IMR-90 (cell line): ENCODE data around the gene STAT5B. TPM values are rescaled to one million over a fixed set of nuclear protein-coding genes. Genes with fewer than 3 reads are reported as not detected.
A peak's percentile ranks its signal among the peaks of the same experiment; 100 is the strongest.

Source experiments
- ATAC-seq: fragments of 200-7000 bp; cut with Tn5 transposase; 2 replicates; pipeline ENCODE4 v1.9.1; 2020; ENCODE audit warnings: low read depth, mild to moderate bottlenecking, moderate library complexity
- BruUV-seq: library from RNA; stranded (reverse); fragments of 400-500 nt; replicated peaks from 2 replicates; lab custom pipeline; 2021; lab: Mats Ljungman, UMichigan
- CTCF ChIA-PET: fragments of 300-600 bp; formaldehyde crosslinking; extraction: SDS; loops from one replicate; lab custom pipeline; 2021; ENCODE audit warnings: antibody characterized with exemption; lab: Yijun Ruan, JAX
- POLR2A ChIA-PET: fragments of 300-600 bp; sonication (Branson Sonifier 250); formaldehyde crosslinking; loops from one replicate; lab custom pipeline; 2022; ENCODE audit warnings: antibody characterized with exemption; ENCODE audit not compliant: unreplicated experiment; lab: Charles Lee
- DNase-seq: peaks from one replicate; pipeline ENCODE4 v3.0.0; 2013
- H2AFZ ChIP-seq: replicated peaks from 2 replicates; pipeline ENCODE3; 2013; ENCODE audit warnings: low read length, mild to moderate bottlenecking; ENCODE audit not compliant: poor library complexity
- H2AK5ac ChIP-seq: 2 replicates; pipeline ENCODE4 v1.6.1; 2013; ENCODE audit warnings: low read depth, low read length, inconsistent platforms
- H2AK9ac ChIP-seq: replicated peaks from 2 replicates; pipeline ENCODE3; 2013; ENCODE audit warnings: mild to moderate bottlenecking, low read depth, low read length, moderate library complexity; ENCODE audit not compliant: poor library complexity
- H2BK120ac ChIP-seq: 2 replicates; pipeline ENCODE4 v1.6.1; 2013; ENCODE audit warnings: low read depth, low read length, inconsistent platforms
- H2BK15ac ChIP-seq: 3 replicates; pipeline ENCODE4 v1.6.1; 2013; ENCODE audit warnings: low read depth, low read length, inconsistent platforms
- H2BK20ac ChIP-seq: 2 replicates; pipeline ENCODE4 v1.6.1; 2013; ENCODE audit warnings: low read depth, mild to moderate bottlenecking, inconsistent platforms, low read length, moderate library complexity
- H2BK5ac ChIP-seq: 2 replicates; pipeline ENCODE4 v1.6.1; 2013; ENCODE audit warnings: mild to moderate bottlenecking, low read depth, low read length, inconsistent platforms; ENCODE audit not compliant: poor library complexity, severe bottlenecking
- H3K14ac ChIP-seq: replicated peaks from 2 replicates; pipeline ENCODE4 v1.6.1; 2013; ENCODE audit warnings: low read depth, low read length, inconsistent platforms
- H3K18ac ChIP-seq: 2 replicates; pipeline ENCODE4 v1.6.1; 2013; ENCODE audit warnings: low read depth, low read length, control low read depth
- H3K23ac ChIP-seq: 2 replicates; pipeline ENCODE4 v1.6.1; 2013; ENCODE audit warnings: low read depth, low read length, inconsistent platforms
- H3K27ac ChIP-seq: 2 replicates; pipeline ENCODE4 v1.5.1; 2013; ENCODE audit warnings: mild to moderate bottlenecking, control low read depth, low read length; ENCODE audit not compliant: insufficient read depth
- H3K27me3 ChIP-seq: 2 replicates; pipeline ENCODE4 v1.6.1; 2013; ENCODE audit warnings: low read length; ENCODE audit not compliant: control insufficient read depth, insufficient read depth
- H3K36me3 ChIP-seq: 2 replicates; pipeline ENCODE4 v1.6.1; 2013; ENCODE audit warnings: low read length, mixed read lengths; ENCODE audit not compliant: control insufficient read depth, insufficient read depth
- H3K4ac ChIP-seq: 2 replicates; pipeline ENCODE4 v1.6.1; 2013; ENCODE audit warnings: low read depth, low read length, inconsistent platforms
- H3K4me1 ChIP-seq: 2 replicates; pipeline ENCODE4 v1.6.1; 2013; ENCODE audit warnings: low read length, mixed read lengths; ENCODE audit not compliant: control insufficient read depth, insufficient read depth
- H3K4me2 ChIP-seq: 2 replicates; pipeline ENCODE4 v1.6.1; 2013; ENCODE audit warnings: low read depth, mild to moderate bottlenecking, control low read depth, low read length, moderate library complexity
- H3K4me3 ChIP-seq: 2 replicates; pipeline ENCODE4 v1.5.1; 2013; ENCODE audit warnings: low read depth, mild to moderate bottlenecking, control low read depth, low read length, moderate library complexity; ENCODE audit not compliant: insufficient read depth
- H3K56ac ChIP-seq: 2 replicates; pipeline ENCODE4 v1.6.1; 2013; ENCODE audit warnings: low read length, inconsistent platforms; ENCODE audit not compliant: insufficient read depth; ENCODE audit errors: extremely low read depth
- H3K79me1 ChIP-seq, 2 experiments: 2 replicates each; pipeline ENCODE4 v1.6.1; 2013; ENCODE audit warnings: low read length in 2 of 2, inconsistent platforms in 1 of 2, low read depth in 1 of 2
- H3K9ac ChIP-seq: 2 replicates; pipeline ENCODE4 v1.6.1; 2013; ENCODE audit warnings: low read depth, low read length, control low read depth
- H3K9me1 ChIP-seq: 2 replicates; pipeline ENCODE4 v1.6.1; 2013; ENCODE audit warnings: low read length, inconsistent platforms; ENCODE audit not compliant: insufficient read depth
- H3K9me3 ChIP-seq: 2 replicates; pipeline ENCODE4 v1.6.1; 2013; ENCODE audit warnings: low read length; ENCODE audit not compliant: control insufficient read depth, insufficient read depth
- H4K20me1 ChIP-seq: 2 replicates; pipeline ENCODE4 v1.6.1; 2013; ENCODE audit warnings: low read length, inconsistent platforms; ENCODE audit not compliant: insufficient read depth
- H4K5ac ChIP-seq: 2 replicates; pipeline ENCODE4 v1.6.1; 2013; ENCODE audit warnings: mild to moderate bottlenecking, low read depth, low read length, control low read depth
- H4K8ac ChIP-seq, 2 experiments: 2 replicates each; pipeline ENCODE4 v1.6.1; 2013; ENCODE audit warnings: low read depth in 2 of 2, low read length in 2 of 2, control low read depth in 1 of 2, inconsistent platforms in 1 of 2
- H4K91ac ChIP-seq: 2 replicates; pipeline ENCODE4 v1.6.1; 2013; ENCODE audit warnings: low read depth, low read length, inconsistent platforms; ENCODE audit not compliant: insufficient read depth
- BHLHE40 ChIP-seq: fragments of 150-350 bp; IDR thresholded peaks from 2 replicates; pipeline ENCODE4 v1.6.1; 2016; ENCODE audit warnings: mild to moderate bottlenecking, low read depth, low read length
- CEBPB ChIP-seq: IDR thresholded peaks from 2 replicates; pipeline ENCODE4 v1.6.1; 2012; ENCODE audit warnings: low read depth, low read length, improper control_type of control experiment
- CHD1 ChIP-seq: IDR thresholded peaks from 2 replicates; pipeline ENCODE4 v1.6.1; 2012; ENCODE audit warnings: low read depth, low read length, improper control_type of control experiment
- FOS ChIP-seq: fragments of 150-350 bp; IDR thresholded peaks from 2 replicates; pipeline ENCODE4 v1.6.1; 2016; ENCODE audit warnings: low read depth, low read length
- MAFK ChIP-seq: IDR thresholded peaks from 2 replicates; pipeline ENCODE4 v1.6.1; 2012; ENCODE audit warnings: low read depth, low read length, improper control_type of control experiment
- MAZ ChIP-seq: IDR thresholded peaks from 2 replicates; pipeline ENCODE4 v1.6.1; 2012; ENCODE audit warnings: low read depth, mild to moderate bottlenecking, low read length, improper control_type of control experiment, moderate library complexity, borderline replicate concordance
- MXI1 ChIP-seq: IDR thresholded peaks from 2 replicates; pipeline ENCODE4 v1.6.1; 2012; ENCODE audit warnings: low read depth, mild to moderate bottlenecking, low read length, moderate library complexity, borderline replicate concordance
- NFE2L2 ChIP-seq: fragments of 150-350 bp; IDR thresholded peaks from 2 replicates; pipeline ENCODE4 v1.6.1; 2016; ENCODE audit warnings: low read depth, mild to moderate bottlenecking, low read length
- POLR2A ChIP-seq: IDR thresholded peaks from 2 replicates; pipeline ENCODE4 v1.6.1; 2012; ENCODE audit warnings: mild to moderate bottlenecking, low read depth, low read length
- RAD21 ChIP-seq: IDR thresholded peaks from 2 replicates; pipeline ENCODE4 v1.6.1; 2012; ENCODE audit warnings: low read length, improper control_type of control experiment
- RCOR1 ChIP-seq: IDR thresholded peaks from 2 replicates; pipeline ENCODE4 v1.6.1; 2012; ENCODE audit warnings: mild to moderate bottlenecking, low read length, improper control_type of control experiment; ENCODE audit not compliant: insufficient replicate concordance
- RFX5 ChIP-seq: IDR thresholded peaks from 2 replicates; pipeline ENCODE4 v1.8.0; 2012; ENCODE audit warnings: low read depth, mild to moderate bottlenecking, low read length, moderate library complexity
- SMC3 ChIP-seq: fragments of 150-350 bp; IDR thresholded peaks from 2 replicates; pipeline ENCODE4 v1.6.1; 2016; ENCODE audit warnings: low read depth, mild to moderate bottlenecking, antibody characterized with exemption, low read length, moderate library complexity
- WGBS, 2 experiments: methylation state at CpG; one replicate each; pipeline versions ENCODE4 v1.1.5 to v1.1.7; 2013; ENCODE audit warnings: missing lambda C conversion rate in 2 of 2; ENCODE audit not compliant: insufficient read length in 1 of 2; ENCODE audit errors: extremely low coverage in 2 of 2; 5-methylcytosine and 5-hydroxymethylcytosine counted together
- dilution Hi-C: fragments of 300-500 bp; cut with HindIII; formaldehyde crosslinking; loops from one replicate; pipeline ENCODE4 v1.14.3; 2018; ENCODE audit warnings: low sequenced_read_pairs; ENCODE audit not compliant: unreplicated experiment
- in situ Hi-C: fragments of 300-500 bp; cut with MboI; formaldehyde crosslinking; loops from 3 replicates; pipeline ENCODE4 v1.14.3; 2019; ENCODE audit warnings: low sequenced_read_pairs, inconsistent platforms, mixed read lengths
- intact Hi-C: fragments of 100-400 bp; cut with micrococcal nuclease; formaldehyde crosslinking; loops from 2 replicates; pipeline ENCODE4 v1.10.0; 2022
- polyA plus RNA-seq, 3 experiments: library from polyadenylated mRNA; depleted of rRNA; stranded (reverse); fragments of >200 nt; gene quantifications; 2 replicates each; pipeline ENCODE4 v1.2.3, GENCODE V29; 2012; ENCODE audit warnings: low replicate concordance in 1 of 3
- total RNA-seq: library from RNA; depleted of rRNA; stranded (reverse); fragments of >200 nt; gene quantifications from 2 replicates; pipeline ENCODE4 v1.2.3, GENCODE V29; 2012
- TF ChIP-seq, protein P1 (sequence below): fragments of 150-350 bp; IDR thresholded peaks from 2 replicates; pipeline ENCODE4 v1.6.1; 2016; ENCODE audit warnings: low read depth, mild to moderate bottlenecking, low read length, moderate library complexity, borderline replicate concordance
- TF ChIP-seq, protein P2 (sequence below): fragments of 150-350 bp; IDR thresholded peaks from 2 replicates; pipeline ENCODE4 v1.6.1; 2017; ENCODE audit warnings: mild to moderate bottlenecking, antibody characterized with exemption, low read length, low read depth
- TF ChIP-seq, protein P3 (sequence below): conservative IDR thresholded peaks from 2 replicates; pipeline ENCODE4 v1.5.1; 2012; ENCODE audit warnings: mild to moderate bottlenecking, low read depth, low read length, improper control_type of control experiment

The STAT5B gene
- total and polyA plus RNA-seq, 2 of the 4 experiments (the other 2 are of a cell fraction): 24.4 to 29.6 TPM

DNA sequence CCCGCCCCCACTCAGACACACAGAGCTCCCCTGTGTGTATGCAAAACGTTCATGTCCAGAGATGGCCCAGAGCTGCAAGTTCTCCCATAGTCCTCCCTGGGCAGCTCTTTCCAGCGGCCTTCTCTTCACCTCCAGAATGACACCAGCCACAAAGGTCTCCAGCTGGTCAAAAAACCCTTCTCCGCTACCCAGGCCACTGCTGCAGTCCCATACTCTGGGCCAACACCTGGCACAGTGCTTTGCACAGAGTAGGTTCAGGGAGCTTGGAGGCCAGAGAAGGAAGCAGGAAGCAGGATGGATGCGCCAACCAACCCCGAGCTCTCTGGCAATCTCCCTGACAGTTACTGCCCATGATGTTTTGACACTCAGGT is 1.1 kb upstream of the STAT5B start:
- ATAC-seq (no peak), DNase-seq (no peak)
- Histone ChIP-seq H2BK5ac (no peak overlapping the region), H2BK120ac (no peak overlapping the region), H3K9ac (no peak overlapping the region), H3K36me3 (no peaks in the 10 kb centered on the region), H3K56ac (no peak overlapping the region), H2AK9ac (no peak overlapping the region), H3K18ac (no peak overlapping the region), H2AFZ (peak overlapping the region; percentile 99), H3K9me3 (no peaks in the 10 kb centered on the region), H3K23ac (no peak overlapping the region), H4K8ac (no peak overlapping the region), H3K4ac (no peak overlapping the region), H3K27ac (no peak overlapping the region), H3K4me1 (peaks cover 3% of the 10 kb centered on the region), H3K27me3 (no peaks in the 10 kb centered on the region), H3K9me1 (peaks cover 4% of the 10 kb centered on the region; the same call in 1 of the 2 replicates), H3K4me3 (no peak overlapping the region), H2BK20ac (no peak overlapping the region; the same call in 1 of the 2 replicates), H4K20me1 (peaks cover 14% of the 10 kb centered on the region), H4K91ac (no peak overlapping the region), H3K14ac (no peak overlapping the region), H2BK15ac (no peak overlapping the region), H3K79me1 (peaks cover 4 to 34% of the 10 kb centered on the region in 2 experiments; a peak in 2 of 4 replicates), H2AK5ac (peak overlapping the region; percentile 50; the same call in 1 of the 2 replicates), H4K5ac (no peak overlapping the region), H3K4me2 (no peak overlapping the region)
- TF ChIP-seq FOS (no peak), RFX5 (no peak), POLR2A (no peak), BHLHE40 (no peak), CEBPB (no peak), MAFK (no peak), MXI1 (no peak), NFE2L2 (no peak), SMC3 (no peak), CHD1 (no peak), RAD21 (no peak), MAZ (no peak), RCOR1 (no peak)
- TF ChIP-seq, protein P1, sequence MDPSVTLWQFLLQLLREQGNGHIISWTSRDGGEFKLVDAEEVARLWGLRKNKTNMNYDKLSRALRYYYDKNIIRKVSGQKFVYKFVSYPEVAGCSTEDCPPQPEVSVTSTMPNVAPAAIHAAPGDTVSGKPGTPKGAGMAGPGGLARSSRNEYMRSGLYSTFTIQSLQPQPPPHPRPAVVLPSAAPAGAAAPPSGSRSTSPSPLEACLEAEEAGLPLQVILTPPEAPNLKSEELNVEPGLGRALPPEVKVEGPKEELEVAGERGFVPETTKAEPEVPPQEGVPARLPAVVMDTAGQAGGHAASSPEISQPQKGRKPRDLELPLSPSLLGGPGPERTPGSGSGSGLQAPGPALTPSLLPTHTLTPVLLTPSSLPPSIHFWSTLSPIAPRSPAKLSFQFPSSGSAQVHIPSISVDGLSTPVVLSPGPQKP: no peak
- TF ChIP-seq, protein P2, sequence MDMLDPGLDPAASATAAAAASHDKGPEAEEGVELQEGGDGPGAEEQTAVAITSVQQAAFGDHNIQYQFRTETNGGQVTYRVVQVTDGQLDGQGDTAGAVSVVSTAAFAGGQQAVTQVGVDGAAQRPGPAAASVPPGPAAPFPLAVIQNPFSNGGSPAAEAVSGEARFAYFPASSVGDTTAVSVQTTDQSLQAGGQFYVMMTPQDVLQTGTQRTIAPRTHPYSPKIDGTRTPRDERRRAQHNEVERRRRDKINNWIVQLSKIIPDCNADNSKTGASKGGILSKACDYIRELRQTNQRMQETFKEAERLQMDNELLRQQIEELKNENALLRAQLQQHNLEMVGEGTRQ: no peak
- TF ChIP-seq, protein P3, sequence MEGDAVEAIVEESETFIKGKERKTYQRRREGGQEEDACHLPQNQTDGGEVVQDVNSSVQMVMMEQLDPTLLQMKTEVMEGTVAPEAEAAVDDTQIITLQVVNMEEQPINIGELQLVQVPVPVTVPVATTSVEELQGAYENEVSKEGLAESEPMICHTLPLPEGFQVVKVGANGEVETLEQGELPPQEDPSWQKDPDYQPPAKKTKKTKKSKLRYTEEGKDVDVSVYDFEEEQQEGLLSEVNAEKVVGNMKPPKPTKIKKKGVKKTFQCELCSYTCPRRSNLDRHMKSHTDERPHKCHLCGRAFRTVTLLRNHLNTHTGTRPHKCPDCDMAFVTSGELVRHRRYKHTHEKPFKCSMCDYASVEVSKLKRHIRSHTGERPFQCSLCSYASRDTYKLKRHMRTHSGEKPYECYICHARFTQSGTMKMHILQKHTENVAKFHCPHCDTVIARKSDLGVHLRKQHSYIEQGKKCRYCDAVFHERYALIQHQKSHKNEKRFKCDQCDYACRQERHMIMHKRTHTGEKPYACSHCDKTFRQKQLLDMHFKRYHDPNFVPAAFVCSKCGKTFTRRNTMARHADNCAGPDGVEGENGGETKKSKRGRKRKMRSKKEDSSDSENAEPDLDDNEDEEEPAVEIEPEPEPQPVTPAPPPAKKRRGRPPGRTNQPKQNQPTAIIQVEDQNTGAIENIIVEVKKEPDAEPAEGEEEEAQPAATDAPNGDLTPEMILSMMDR: no peak
- BruUV-seq: no TSS peak
- CTCF ChIA-PET: no interaction called here
- POLR2A ChIA-PET: no interaction called here
- in situ Hi-C loops: no loop called here
- dilution Hi-C loops: no loop called here
- WGBS, 2 experiments: 100% methylated on average over 1 of the region's 6 CpGs; no CpG with 5 or more reads in 1 of the 2 experiments
- intact Hi-C loops: loop anchor here (5.0 kb wide), 1 partner anchor 55 kb away; no protein-coding TSS in a partner anchor
